GM18861 (cell line): ENCODE measurements around the gene RTN4.

Source experiments
- ATAC-seq: cut with Tn5 transposase; IDR thresholded peaks from one replicate; pipeline ENCODE4 v1.9.1; 2021; ENCODE audit not compliant: unreplicated experiment

The RTN4 gene

DNA sequence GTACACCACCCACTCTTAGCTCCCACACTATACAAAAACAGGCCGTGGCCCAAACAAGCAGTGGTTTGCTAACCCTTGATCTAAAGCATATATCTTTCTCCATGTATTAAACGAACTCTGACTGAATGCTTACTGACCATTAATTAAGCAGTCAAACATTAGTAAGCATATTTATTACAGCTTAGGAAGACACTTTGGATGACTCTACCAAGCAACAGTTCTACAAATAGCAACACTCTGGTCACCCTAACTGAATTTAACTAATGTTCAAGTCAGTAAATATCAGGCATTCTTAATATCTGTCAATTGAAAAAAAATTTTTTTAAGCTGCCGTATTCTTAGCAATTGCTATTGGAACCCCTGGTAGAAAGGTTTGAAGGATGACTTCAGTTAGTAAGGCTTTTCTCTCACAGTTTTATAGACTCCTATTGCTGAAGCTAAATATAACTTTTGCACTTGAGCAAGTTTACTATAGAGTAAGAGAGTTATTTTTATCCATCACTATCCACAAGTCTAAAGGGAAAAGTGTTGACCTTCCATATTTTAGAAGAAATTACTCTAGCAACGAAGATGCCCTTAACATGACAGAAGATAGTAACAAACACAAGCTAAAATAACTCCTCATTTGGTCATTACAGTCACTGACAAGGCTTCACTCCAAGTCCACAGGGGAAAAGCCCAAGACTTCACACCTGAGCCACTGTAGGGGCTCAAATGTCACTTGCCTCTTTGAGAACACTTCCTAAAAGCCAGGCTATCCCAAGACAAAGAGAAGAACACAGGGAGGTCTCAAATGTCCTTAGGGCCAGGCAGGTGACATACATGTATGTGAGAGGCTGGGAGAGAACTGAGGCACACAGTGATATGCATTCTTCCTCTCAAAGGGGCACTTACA, 74.4 kb downstream of the RTN4 start:
- no peak for ATAC-seq

DNA sequence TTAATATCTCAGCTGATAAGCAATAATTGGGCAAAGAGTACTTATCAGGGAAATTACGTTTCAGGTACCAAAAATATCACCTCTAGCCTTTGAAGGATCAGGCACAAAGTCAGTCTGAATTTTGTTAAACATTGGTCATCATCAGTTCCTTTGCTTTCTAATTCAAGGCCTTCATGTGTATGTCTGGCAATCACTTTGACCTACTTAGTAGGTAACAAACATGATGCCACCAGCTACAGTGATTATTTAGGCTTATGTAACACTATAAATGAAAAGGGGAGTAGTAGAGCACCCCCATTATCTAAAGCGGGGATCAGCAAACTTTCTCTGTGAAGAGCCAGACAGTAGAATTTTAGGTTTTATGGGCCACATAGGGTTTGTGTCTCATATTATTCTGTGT, 75.1 kb downstream of the RTN4 start:
- ATAC-seq: no peak

DNA sequence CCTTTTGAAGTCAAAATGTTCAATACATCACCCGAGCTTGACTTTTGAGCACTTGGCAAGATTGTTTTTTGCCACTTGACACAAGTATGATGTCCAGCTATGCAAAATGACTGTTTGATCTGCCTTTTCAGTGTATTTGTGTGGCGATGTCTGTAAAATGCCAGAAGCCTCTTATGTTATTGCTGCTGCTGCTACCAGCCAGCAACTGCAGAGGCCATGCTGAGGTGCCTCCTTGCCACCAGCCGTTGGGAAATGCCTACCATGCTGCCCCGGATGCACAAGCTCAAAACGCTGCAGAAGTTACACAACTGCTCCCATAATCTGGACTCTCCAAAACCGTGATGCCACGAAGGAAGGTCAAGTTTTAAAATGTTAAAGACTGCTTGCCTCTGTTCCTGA, 80.3 kb downstream of the RTN4 start:
- no peak for ATAC-seq

DNA sequence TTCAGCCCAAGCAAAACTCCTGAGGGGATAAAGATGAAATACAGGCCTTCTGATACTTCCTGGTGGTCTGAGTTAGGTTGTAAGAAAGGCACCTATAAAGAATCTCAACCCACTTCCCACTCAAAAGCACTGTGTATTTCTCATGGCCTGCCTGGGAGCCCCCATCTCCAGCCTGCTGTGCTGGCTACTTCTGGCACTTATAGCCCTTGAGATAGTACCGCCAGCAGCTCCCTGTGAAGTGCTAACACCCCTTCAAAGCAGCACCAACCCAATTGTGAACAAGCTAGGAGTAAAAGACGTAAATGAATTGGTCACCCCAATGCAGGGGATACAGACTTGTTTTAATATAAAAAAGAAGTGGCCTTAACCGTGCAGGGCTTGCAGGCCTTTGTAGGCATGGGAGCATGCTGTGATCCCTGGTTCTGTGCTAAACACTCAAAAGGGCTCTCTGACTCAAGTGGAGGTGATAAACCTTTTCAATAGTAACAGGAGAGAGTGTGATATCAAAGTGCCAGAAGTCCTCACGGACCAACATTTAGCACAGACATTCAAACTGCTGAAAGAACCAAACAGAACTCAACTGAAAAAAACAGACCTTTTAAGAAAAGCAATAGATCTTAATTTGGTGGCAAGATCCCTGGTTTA, 80.8 kb downstream of the RTN4 start:
- no peak for ATAC-seq

DNA sequence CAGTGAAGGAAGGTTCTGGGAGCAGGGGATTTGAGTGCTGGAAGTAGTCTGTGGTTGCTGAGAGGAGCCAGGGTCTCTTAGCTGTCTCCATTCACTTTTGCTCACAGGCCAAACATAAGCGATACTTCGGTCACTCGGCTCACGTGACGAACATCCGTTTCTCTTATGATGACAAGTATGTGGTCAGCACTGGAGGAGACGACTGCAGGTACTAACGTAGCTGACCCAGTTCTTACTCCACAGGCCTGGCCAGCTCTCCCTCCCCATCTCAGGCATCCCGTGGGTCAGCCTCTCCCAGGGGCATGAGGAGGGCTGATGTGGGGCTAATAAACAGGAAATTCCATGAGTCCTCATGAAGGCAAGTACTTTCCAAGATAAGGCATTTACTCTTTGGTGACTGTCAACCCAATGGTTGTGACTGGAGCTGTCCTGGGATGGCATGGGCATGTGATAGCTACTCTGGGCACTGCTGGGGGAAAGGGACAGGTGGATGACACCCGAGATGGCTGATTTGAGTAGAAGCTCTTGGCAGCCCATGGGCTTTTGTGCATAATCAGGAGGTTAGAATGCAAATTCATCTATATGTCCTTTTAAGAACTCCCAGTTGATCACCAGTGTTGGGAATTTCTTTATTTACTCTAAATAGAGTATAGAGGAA, 81.6 kb downstream of the RTN4 start:
- no peak for ATAC-seq

DNA sequence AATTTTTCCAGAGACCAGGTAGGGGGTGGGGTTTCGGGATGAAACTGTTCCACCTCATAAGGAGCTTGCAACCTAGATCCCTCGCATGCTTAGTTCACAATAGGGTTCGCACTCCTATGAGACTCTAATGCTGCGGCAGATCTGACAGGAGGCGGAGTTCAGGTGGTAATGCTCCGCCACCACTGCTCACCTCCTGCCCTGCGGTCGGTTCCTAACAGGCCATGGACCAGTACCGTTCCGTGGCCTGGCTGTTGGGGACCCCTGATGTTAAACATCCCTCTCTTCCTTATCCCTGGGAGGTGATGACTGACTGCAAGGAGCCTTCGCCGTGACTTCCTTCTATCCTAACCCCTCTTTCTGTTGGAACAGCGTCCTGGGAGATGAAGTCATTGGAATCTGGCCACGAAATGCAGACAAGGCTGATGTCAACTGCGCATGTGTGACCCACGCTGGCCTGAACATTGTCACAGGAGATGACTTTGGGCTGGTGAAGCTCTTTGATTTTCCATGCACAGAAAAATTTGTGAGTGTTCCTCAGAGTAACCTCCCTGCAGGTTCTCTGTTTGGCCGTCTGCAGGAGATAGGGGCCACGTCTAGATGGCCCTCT, 82.4 kb downstream of the RTN4 start:
- ATAC-seq: no peak

DNA sequence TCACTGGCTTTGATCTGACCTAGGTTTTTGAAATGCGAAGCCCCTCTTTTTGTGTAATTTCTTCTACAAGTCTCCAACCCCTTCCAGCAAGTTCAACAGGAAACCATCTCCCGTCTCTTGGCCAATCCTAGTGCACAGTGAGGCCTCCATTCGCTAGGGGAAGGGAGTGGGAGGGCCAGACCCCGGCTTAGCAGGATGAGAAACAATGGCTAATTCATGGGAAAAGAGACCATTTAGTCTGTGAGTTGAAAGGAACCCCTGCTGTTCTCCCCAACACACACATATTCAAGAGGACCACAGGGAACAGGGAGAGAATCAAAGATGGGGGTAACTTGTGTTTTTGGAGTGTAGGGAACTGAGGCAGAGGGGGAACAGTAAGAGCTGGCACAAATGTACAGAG, 83.0 kb downstream of the RTN4 start:
- ATAC-seq: no peak

DNA sequence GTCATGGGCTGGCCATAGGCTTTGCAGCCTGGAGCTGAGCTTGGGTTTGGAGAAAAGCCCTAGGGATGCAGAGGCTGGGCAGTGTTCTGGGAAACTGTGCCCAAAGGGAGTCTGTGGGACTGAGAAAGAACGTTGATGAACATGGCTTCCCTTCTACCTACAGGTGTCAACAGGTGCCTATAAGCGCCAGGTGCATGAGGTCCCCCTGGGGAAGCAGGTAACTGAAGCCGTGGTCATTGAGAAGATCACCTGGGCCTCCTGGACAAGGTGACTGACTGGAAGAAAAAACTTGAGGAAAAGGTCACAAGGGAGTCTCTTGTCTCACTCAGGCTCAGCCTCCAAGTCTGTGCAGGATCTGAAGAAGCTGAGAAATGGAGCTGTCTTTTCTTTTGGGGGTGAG, 83.4 kb downstream of the RTN4 start:
- no peak for ATAC-seq

DNA sequence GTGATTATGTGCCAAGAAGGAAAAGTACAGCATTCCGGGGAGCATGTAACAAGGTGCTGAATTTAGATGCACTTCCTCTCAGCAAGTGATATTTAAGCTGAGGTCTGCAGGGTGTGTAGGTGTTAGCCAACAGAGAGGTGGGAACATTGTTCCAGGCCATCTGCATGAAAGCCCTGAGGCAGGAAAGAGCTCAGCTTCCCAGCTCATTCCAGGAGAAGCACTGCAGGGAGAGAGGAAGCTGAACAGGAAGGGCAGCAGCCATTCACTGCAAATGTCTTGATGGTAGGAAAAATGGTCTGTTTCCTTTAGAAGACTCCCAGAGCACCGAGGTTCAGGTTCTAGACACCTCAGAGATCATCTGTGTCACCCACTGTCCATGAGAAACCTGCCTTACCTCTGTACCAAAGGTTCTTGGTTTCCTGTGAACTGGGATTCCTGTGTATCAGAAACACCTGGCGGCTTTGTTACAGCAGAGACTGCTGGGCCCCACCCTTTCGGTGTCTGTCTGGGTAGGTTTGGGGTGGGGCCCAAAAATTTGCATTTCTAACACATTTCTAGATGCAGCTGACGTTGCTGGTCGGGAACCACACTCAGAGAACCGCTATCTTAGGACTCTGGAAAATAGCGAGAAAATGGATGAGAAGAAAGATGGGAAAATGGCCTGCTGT, 84.0 kb downstream of the RTN4 start:
- ATAC-seq: no peak

DNA sequence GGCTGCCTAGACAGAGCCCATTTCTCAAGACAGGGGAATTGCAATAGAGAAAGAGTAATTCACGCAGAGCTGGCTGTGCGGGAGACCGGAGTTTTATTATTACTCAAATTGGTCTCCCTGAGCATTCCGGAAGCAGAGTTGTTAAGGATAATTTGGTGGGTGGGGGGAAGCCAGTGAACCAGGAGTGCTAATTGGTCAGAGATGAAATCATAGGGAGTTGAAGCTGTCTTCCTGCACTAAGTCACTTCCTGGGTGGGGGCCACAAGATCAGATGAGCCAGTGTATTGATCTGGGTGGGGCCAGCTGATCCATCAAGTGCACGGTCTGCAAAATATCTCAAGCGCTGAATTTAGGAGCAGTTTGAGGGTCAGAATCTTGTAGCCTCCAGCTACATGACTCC, 84.8 kb downstream of the RTN4 start:
- no peak for ATAC-seq

DNA sequence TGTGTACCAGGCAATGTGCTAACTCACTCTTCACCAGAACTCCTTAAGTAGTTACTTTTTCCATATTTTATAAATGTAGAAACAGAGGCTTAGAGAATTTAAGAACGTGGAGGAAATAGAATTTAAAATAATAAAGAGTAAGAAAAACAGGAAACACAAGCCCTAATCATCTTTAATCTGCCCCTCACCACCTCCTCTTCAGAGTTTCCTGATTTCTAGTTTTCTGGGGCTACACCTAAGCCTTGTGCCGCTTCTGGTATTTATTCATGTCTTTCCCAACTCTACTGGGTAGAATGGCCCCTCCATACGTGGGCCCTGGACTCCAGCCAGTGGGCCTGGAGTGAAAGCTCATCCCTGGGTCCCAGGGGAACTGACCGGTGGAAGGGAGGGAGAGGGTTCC, 85.4 kb downstream of the RTN4 start:
- ATAC-seq: no peak

DNA sequence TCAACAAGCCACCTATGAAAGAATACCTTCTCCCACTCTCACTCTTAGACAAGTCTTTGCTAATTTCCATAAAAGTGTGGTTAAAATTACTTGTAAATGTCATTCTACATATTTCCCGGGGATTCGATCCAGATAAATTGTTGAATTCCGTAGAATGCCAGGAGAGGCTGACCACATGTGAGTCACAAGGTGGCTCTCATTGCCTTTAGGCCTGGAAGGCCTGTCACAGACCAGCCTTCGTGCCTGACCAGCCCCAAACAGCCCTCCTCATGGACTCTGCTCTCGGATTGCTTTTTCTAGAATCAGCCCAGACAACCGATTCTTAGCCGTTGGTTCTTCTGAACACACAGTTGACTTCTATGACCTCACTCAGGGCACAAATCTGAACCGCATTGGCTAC, 86.0 kb downstream of the RTN4 start:
- no peak for ATAC-seq

DNA sequence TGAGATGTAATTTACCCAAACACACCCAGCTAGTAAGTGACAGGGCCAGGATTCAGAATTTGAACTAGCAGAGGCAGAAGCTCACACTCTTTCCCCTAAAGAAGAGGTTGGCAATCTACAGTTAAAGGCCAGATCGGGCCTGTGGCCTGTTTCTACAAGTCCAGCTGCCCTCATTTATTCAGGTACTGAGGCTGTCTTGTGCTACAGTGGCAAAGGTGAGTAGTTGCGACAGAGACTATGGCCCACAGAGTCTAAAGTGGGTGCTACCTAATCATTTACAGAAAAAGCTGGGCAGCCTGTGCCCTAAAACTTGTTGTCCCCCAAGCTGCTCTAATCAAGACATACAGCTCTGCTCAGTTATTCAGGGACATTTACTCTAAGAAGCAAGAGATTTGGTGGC, 86.8 kb downstream of the RTN4 start:
- ATAC-seq: no peak

DNA sequence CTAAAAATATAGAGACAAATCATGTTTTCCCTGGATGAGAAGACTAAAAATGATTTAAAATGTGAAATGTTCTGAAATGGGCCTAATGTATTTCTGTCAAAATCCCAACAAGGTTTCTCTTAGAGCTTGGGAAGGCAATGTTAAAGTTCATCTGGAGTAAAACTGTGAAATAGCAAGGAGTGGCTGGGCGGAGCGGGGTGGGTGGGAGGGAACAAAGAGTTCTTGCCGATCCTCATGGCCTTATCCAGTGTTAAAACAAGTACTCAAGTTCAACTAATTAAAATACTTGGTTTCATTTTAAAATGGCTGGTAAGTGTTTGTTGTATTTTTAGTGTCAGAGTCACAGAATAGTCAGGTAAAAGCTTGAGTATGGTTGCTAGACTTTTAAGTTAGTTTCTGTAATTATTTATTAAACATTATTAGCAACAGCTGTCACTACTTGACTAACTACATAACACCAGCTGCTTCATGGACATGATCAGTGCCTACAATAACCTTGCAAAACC, 87.3 kb downstream of the RTN4 start:
- no peak for ATAC-seq

DNA sequence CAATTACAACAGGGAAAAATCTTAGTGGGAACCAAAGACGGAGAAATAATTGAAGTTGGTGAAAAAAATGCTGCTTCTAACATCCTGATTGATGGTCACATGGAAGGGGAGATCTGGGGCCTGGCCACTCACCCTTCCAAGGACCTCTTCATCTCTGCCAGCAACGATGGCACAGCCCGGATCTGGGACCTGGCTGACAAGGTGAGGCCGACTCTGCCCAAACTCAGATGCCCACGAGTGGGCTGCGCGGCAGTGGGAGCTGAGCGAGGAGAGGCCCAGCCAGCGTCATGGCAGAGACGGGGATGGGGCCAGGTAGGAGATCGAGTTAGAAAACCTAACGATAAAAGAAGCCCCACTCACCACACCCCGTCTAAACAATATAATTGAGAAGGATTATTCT, 87.7 kb downstream of the RTN4 start:
- ATAC-seq: no peak

DNA sequence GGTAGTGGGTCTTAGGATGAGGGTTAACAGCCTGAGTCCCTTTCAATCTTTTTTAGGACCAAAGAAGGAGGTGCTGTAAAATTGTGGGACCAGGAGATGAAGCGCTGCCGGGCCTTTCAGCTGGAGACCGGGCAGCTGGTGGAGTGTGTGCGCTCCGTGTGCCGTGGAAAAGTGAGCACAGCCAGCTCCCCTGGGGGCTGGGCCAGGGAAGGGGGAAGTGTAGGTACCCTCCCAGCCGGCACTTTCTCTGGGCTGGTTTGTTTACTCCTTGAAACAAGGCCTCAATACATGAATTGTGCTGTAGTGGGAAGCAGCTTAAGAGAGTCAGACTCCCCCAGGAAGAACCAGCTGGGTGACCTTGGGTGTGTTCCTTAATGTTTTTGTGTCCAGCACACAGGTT, 90.1 kb downstream of the RTN4 start:
- ATAC-seq: no peak

DNA sequence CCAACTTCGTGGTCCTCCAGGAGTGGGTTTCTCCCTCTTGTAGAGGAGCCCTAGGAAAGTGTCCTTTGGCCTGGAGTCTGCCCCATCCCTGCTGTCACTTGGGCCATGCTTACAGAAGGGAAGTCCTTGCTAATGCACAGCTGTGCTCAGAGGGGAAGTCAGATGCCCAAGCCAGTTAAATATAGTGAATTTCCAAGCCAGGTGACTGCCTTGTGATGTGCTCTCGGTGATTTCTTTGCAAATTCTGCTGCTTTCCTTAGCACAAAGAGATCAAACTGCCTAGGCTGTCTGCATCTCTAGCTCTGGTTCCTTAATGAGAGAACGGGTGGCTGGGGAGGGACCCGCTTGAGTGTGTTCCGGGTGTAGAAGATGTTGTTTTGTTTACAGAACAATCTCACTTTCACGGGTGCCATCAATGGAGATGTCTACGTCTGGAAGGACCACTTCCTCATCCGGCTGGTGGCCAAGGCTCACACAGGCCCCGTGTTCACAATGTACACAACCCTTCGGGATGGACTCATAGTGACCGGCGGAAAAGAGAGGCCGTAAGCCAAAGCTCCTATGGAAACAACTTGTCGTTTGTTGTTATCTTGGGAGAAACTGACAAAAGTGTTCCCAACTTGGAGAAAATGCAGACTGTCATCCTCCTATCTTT, 91.4 kb downstream of the RTN4 start:
- ATAC-seq: no peak

DNA sequence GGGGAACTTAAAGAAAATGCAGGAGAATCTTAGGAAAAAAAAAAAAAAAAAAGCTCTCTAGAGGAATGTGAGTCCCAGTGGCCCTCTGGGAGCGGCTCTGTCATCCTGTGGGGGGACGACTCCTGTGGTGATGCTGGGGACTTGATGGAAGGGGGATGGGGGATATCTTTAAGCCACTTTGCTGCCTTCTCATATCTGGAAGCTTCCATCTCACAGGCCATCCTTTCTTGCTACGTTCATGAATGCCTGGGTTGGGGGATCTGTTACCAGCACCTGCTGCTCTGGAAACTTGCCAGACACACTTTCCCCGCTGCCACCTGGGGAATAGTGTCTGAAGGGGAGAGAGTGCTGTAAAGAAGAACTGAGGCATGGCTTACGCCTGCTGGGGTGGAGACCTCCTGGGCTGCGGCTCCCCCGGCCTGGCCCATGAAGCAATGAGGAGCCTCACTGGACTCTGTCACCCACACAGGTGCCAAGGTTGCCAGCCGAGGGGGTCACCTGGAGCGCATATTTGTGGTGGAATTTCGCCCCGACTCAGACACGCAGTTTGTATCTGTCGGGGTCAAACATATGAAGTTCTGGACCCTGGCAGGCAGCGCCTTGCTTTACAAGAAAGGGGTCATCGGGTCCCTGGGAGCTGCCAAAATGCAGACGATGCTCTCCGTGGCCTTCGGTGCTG, 92.8 kb downstream of the RTN4 start:
- ATAC-seq: no peak

DNA sequence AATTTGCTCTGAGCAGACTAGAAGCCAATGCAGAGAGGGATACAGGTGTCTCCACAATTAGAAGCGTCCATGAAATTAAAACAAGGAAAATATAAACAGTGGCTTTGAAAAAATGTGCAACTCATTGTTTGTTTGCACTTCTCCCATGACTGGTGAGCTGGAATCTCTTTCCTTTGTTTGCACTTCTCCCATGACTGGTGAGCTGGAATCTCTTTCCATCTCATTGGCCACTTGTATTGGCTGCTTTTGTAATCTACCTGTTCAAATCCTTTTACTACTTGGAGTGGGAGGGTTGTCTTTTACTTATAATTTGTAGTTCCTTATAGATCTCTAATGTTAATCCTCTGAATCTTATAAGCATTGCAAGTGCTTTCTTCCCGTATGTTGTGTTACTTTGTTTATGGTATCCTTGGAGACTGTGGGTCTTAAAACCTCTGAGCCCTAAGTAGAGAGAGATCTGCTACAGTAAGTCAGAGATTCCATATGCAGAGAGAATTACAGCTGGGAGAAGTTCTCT, 94.1 kb downstream of the RTN4 start:
- ATAC-seq: no peak
